NCI-H226 (cell line): ENCODE results near the gene HSFX1.
"Not testable (repeated sequence)": the region's sequence is repeated elsewhere in the genome, so short reads cannot be mapped to it uniquely, and the experiment has no call there.

ENCODE experiments used
- DNase-seq: peaks from one replicate; pipeline ENCODE4 v3.0.0-alpha.2; 2015

Gene HSFX1

GRCh38 chrX:149773768-149774167 is at the start of gene HSFX1:
Gene HSFX1 (plus strand): TSS chrX:149774068. CDS start chrX:149774682, 614 bp downstream.
- not testable (repeated sequence) for DNase-seq

GRCh38 chrX:149727308-149727707 is 46.6 kb upstream of the HSFX1 start:
- DNase-seq, result not testable (repeated sequence)

GRCh38 chrX:149742269-149742668 is 31.6 kb upstream of the HSFX1 start:
- DNase-seq, result not testable (repeated sequence)

GRCh38 chrX:149746390-149747007 is 27.4 kb upstream of the HSFX1 start:
- not testable (repeated sequence) for DNase-seq

GRCh38 chrX:149757206-149758067 is 16.4 kb upstream of the HSFX1 start:
- DNase-seq, result no peak

GRCh38 chrX:149758068-149758714 is 15.7 kb upstream of the HSFX1 start:
- DNase-seq, result no peak

- DNase-seq, result not testable (repeated sequence)
These were observed 15.2 kb upstream of the HSFX1 start for GRCh38 chrX:149758715-149759078.

GRCh38 chrX:149759824-149760223 is 14.0 kb upstream of the HSFX1 start:
- DNase-seq, result no peak

GRCh38 chrX:149760965-149761364 is 12.9 kb upstream of the HSFX1 start:
- DNase-seq, result no peak

- DNase-seq, result not testable (repeated sequence)
These were observed 11.8 kb upstream of the HSFX1 start for GRCh38 chrX:149761858-149762674.

GRCh38 chrX:149762696-149763614 is 10.9 kb upstream of the HSFX1 start:
- no peak for DNase-seq

GRCh38 chrX:149770344-149770743 is 3.5 kb upstream of the HSFX1 start:
- not testable (repeated sequence) for DNase-seq

- DNase-seq, result not testable (repeated sequence)
These were observed 842 bp upstream of the HSFX1 start for GRCh38 chrX:149773026-149773425.

- DNase-seq, result not testable (repeated sequence)
These were observed 4.1 kb downstream of the HSFX1 start for GRCh38 chrX:149777999-149778398.

- not testable (repeated sequence) for DNase-seq
These were observed 7.9 kb downstream of the HSFX1 start, which contains the start of gene MAGEA9 for GRCh38 chrX:149781727-149782126. Gene MAGEA9 (plus strand): TSS chrX:149781930. CDS start chrX:149786211, 4,281 bp downstream.

GRCh38 chrX:149795531-149795930 is 21.7 kb downstream of the HSFX1 start:
- DNase-seq, result not testable (repeated sequence)

- no peak for DNase-seq
These were observed 25.3 kb downstream of the HSFX1 start for GRCh38 chrX:149799095-149799714.

GRCh38 chrX:149799938-149800337 is 26.1 kb downstream of the HSFX1 start:
- no peak for DNase-seq

GRCh38 chrX:149803458-149804062 is 29.7 kb downstream of the HSFX1 start:
- DNase-seq, result no peak

- DNase-seq, result no peak
These were observed 30.2 kb downstream of the HSFX1 start for GRCh38 chrX:149804102-149804501.
